ENCODE results near the gene MTARC2.

DNA sequence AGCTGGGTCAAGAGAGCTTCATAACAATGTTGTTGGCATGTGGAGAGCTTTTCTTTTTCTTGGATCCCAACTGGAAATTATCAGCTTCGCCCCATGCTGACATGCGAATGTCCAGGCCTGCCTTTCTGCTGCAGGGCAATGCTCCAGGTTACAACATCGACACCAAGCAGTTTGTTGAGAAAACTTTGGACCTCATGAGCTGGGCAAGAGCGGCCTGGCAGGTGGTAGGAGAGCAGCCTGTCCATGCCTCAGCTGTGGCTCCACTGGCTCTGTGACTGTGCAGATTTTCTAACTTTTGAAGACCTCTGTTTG, 80.0 kb downstream of the MTARC2 start:
- TF ChIP-seq, protein P1, sequence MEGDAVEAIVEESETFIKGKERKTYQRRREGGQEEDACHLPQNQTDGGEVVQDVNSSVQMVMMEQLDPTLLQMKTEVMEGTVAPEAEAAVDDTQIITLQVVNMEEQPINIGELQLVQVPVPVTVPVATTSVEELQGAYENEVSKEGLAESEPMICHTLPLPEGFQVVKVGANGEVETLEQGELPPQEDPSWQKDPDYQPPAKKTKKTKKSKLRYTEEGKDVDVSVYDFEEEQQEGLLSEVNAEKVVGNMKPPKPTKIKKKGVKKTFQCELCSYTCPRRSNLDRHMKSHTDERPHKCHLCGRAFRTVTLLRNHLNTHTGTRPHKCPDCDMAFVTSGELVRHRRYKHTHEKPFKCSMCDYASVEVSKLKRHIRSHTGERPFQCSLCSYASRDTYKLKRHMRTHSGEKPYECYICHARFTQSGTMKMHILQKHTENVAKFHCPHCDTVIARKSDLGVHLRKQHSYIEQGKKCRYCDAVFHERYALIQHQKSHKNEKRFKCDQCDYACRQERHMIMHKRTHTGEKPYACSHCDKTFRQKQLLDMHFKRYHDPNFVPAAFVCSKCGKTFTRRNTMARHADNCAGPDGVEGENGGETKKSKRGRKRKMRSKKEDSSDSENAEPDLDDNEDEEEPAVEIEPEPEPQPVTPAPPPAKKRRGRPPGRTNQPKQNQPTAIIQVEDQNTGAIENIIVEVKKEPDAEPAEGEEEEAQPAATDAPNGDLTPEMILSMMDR (conservative IDR thresholded peaks at IDR 0.05): no peak
- no peak for TF ChIP-seq ZFX (IDR thresholded peaks at IDR 0.05)

Data from C4-2B (cell line).